MM.1S (cell line): Measurements from ENCODE around the gene HMGCS1.

Experiments
- EZH2 ChIP-seq: fragments of 300-600 bp; sonication (generic); optimal IDR thresholded peaks from 2 replicates; pipeline ENCODE3; 2017; ENCODE audit warnings: low read depth, mild to moderate bottlenecking, antibody characterized with exemption, low read length, mixed read lengths
- TF ChIP-seq, protein P1 (sequence below): fragments of 300-600 bp; sonication (generic); IDR thresholded peaks from 2 replicates; pipeline ENCODE4 v1.5.1; 2016; ENCODE audit warnings: antibody characterized with exemption, low read length, mixed read lengths

GRCh38 chr5:43338862-43339261, 25.6 kb upstream of the HMGCS1 start:
- TF ChIP-seq, protein P1, sequence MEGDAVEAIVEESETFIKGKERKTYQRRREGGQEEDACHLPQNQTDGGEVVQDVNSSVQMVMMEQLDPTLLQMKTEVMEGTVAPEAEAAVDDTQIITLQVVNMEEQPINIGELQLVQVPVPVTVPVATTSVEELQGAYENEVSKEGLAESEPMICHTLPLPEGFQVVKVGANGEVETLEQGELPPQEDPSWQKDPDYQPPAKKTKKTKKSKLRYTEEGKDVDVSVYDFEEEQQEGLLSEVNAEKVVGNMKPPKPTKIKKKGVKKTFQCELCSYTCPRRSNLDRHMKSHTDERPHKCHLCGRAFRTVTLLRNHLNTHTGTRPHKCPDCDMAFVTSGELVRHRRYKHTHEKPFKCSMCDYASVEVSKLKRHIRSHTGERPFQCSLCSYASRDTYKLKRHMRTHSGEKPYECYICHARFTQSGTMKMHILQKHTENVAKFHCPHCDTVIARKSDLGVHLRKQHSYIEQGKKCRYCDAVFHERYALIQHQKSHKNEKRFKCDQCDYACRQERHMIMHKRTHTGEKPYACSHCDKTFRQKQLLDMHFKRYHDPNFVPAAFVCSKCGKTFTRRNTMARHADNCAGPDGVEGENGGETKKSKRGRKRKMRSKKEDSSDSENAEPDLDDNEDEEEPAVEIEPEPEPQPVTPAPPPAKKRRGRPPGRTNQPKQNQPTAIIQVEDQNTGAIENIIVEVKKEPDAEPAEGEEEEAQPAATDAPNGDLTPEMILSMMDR, result no peak
- TF ChIP-seq EZH2, result no peak
